HG02623 (cell line): ENCODE measurements around the gene RAB44.

Experiments
- ATAC-seq: cut with Tn5 transposase; IDR thresholded peaks from one replicate; pipeline ENCODE4 v1.9.1; 2021; ENCODE audit warnings: moderate library complexity; ENCODE audit not compliant: unreplicated experiment

The RAB44 gene

DNA sequence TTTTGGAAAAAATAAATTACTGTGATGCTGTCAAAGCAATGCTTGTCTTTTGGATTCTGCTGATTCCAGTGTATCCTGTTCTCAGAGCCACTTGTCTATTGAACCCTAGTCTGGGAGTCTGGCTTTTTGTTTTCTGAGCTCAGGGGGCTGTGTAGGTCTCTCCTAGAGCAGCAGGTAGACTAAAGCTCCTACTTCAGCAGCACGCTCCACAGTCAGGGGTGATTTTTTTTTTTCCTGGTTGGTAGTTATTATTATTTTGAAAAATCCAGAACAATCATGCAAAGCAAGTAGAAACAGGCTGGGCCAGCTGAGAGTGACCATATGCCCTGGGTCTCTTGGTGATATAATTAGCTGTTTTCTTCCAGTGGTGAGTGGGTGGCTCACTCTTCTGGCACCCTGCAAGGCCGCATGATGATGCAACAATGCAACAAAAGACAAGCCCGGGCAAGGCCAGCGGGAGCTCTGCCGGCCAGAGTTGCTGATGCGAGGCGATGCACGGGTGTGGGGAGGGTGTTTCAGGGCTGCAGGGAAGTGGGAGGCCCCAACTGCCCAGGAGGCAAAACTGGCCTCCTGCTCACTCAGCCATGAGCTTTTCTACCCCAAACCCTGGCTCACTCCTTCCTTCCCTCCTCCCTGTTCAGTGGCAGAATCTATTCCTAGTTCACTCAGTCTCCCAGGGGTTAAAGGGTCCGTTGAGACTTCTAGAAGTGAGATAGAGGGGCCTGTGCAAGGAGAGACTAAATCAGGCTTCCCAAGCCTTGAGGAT is 30.6 kb upstream of the RAB44 start:
- ATAC-seq: peak; percentile 71

DNA sequence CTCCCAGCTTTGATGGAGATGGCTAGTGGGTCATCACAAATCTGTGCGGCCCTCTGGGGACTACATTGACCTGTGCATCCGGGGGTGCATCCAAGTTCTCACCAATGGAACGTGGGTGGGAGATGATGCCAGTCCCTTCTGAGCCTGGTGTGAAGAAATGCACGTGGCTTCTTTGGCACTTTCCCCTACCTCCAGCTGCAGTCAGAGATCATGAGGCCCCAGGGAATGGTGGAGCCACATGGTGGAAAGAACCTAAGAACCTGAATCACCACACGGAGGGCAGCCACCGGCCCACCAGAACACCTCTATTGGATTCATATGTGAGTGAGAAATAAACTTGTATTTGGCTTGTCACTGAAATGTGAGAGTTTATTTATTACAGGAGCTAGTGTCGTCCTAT is 29.0 kb upstream of the RAB44 start:
- no peak for ATAC-seq

DNA sequence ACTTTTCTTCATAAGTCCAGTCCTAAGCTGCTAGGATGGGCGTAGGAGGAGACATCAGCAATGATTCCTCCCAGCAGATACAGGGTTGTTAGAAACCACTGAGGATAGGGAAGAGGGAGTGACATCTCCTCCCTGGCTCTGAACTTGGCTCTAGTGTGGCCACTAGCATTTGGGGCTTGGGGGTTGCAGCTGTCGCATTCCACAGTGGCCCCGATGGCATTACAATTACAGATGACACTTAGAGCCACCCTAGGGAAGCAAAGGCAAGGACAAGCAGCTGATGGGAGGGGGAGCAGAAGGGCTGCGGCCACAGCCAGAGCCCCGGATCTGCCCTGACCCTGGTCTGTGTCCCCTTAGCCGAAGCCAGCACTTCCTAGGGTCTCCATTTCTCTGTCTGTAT is 28.6 kb upstream of the RAB44 start:
- ATAC-seq: no peak

GRCh38 chr6:36670271-36670670 is 27.4 kb upstream of the RAB44 start:
- ATAC-seq: no peak

DNA sequence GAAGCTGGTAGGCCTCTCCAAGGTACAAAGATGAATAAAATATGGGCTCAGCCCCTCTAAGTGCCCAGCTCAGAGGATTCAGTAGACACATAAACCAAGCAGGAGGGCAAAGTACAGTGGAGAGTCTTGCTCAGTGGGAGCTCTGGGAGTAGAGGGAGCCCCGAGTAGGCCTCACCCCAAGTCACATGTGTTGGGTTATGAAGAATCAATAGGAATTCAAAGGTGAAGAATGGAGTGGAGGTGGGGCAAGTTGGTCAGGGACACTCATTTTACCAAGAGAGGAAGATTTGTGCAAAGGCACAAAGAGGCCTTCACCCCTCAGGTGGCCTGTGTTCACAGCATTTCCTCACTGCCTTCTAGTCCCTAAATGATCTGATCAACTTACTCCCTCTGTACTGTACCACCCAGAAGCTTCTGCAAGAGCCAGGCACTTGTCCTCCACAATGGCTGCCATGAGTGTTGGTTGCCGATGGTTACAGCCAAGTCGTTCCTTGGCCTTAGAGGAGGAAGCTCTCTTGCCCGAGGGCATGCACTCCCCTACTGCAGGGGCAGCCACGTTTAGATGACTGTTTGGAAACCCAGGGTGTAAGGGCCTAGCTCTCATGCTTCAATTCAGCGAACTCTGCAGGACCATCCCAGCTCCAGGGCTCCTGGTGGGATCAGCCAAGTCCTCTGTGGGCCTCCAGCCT is 25.8 kb upstream of the RAB44 start:
- ATAC-seq: no peak

- ATAC-seq: no peak
These were observed 23.7 kb upstream of the RAB44 start for GRCh38 chr6:36673882-36674281.

DNA sequence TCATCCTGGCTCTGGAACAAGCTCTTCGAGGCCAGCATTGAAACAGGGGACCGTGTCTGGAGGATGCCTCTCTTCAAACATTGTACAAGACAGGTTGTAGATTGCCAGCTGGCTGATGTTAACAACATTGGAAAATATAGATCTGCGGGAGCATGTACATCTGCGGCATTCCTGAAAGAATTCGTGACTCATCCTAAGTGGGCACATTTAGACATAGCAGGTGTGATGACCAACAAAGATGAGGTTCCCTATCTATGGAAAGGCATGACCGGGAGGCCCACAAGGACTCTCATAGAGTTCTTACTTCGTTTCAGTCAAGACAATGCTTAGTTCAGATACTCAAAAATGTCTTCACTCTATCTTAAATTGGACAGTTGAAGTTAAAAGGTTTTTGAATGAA is 22.7 kb upstream of the RAB44 start:
- ATAC-seq: no peak

DNA sequence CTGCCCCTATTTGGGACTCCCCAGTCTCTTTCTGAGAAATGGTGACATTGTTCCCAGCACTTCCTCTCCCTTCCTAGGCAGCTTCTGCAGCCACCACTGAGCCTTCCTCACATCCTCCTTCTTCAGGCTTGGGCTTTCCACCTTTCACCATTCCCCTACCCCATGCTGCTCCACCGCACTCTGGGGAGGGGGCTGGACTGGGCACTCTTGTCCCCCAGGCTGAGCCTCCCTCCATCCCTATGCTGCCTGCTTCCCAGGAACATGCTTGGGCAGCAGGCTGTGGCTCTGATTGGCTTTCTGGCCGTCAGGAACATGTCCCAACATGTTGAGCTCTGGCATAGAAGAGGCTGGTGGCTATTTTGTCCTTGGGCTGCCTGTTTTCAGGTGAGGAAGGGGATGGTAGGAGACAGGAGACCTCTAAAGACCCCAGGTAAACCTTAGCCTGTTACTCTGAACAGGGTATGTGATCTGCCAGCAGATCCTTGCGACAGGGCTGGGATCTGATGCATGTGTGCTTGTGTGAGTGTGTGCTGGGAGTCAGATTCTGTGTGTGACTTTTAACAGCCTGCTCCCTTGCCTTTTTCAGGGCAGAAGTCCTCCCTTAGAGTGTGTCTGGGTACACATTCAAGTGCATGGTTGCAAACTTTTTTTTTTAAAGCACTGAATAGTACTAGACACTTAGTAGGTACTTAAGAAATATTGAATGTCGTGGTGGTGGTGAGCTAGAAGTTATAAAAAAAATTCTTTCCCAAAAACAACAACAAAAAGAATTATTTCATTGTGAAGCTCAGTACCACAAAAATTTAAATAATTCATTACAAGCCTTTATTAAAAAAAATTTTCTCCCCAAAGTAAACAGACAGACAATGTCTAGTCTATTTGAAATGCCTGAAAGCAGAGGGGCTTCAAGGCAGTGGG is 21.2 kb upstream of the RAB44 start:
- no peak for ATAC-seq

GRCh38 chr6:36677059-36677749 is 20.4 kb upstream of the RAB44 start:
- no peak for ATAC-seq

DNA sequence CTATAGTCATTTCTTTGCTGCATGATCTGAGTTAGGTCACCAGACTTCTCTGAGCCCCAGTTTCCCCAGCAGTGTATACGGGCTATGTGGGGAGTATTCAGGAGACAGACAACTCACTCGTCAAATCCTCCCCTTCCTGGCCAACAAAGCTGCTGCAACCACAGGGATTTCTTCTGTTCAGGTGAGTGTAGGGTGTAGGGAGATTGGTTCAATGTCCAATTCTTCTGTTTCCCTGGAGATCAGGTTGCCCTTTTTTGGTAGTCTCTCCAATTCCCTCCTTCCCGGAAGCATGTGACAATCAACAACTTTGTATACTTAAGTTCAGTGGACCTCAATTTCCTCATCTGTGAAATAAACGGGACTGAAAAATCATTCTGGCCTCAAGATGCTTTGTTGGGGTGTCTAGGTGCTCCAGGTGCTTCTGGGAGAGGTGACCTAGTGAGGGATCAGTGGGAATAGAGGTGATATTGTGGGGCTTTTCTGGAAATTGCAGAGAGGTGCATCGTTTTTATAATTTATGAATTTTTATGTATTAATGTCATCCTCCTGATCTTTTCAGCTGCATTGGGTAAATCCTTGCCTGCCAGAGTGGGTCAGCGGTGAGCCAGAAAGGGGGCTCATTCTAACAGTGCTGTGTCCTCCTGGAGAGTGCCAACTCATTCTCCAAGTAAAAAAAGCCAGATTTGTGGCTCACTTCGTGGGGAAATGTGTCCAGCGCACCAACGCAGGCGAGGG is 19.7 kb upstream of the RAB44 start:
- ATAC-seq: no peak

DNA sequence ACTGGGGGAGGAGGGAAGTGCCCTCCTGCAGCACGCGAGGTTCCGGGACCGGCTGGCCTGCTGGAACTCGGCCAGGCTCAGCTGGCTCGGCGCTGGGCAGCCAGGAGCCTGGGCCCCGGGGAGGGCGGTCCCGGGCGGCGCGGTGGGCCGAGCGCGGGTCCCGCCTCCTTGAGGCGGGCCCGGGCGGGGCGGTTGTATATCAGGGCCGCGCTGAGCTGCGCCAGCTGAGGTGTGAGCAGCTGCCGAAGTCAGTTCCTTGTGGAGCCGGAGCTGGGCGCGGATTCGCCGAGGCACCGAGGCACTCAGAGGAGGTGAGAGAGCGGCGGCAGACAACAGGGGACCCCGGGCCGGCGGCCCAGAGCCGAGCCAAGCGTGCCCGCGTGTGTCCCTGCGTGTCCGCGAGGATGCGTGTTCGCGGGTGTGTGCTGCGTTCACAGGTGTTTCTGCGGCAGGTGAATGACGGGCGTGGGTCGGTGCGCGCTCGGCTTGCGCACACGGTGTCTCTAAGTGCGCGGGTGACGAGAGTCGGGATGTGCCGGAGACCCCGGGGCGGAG is 19.1 kb upstream of the RAB44 start, which contains the start of gene CDKN1A:
CDKN1A (plus strand) TSS at position 227 of the 555 bp plus-strand sequence. CDS start 5,388 bp downstream, outside the sequence.
- ATAC-seq: peak; percentile 53

- no peak for ATAC-seq
These were observed 18.4 kb upstream of the RAB44 start for GRCh38 chr6:36679043-36679833.

- ATAC-seq: peak; percentile 29
These were observed 15.1 kb upstream of the RAB44 start for GRCh38 chr6:36682328-36683144.

- ATAC-seq: no peak
These were observed 14.4 kb upstream of the RAB44 start for GRCh38 chr6:36683145-36683655.

DNA sequence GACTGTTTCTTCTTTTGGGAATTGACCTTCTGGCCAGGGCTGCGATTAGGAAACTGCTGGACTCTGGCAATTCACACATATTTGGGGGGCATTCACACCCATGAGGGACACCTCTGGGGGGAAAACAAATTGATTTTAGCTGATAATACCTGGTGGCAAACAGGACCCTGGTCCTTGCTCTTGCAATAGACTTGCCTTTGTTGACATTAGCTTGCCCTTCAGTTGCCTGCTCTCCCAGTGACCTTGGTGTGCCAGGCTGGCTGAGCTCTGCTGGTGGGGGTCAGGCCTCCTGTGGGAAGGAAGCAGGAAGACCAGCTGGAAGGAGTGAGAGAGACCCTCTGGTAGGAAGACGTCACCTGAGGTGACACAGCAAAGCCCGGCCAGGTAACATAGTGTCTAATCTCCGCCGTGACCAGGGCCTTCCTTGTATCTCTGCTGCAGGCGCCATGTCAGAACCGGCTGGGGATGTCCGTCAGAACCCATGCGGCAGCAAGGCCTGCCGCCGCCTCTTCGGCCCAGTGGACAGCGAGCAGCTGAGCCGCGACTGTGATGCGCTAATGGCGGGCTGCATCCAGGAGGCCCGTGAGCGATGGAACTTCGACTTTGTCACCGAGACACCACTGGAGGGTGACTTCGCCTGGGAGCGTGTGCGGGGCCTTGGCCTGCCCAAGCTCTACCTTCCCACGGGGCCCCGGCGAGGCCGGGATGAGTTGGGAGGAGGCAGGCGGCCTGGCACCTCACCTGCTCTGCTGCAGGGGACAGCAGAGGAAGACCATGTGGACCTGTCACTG is 13.8 kb upstream of the RAB44 start:
- no peak for ATAC-seq

GRCh38 chr6:36684447-36684812 is 13.2 kb upstream of the RAB44 start:
- no peak for ATAC-seq
